HG03442 (cell line): ENCODE measurements around the gene PIP5K1C.
"Not testable (repeated sequence)": the region's sequence is repeated elsewhere in the genome, so short reads cannot be mapped to it uniquely, and the experiment has no call there.

ENCODE experiments used
- ATAC-seq: cut with Tn5 transposase; IDR thresholded peaks from one replicate; pipeline ENCODE4 v1.9.1; 2021; ENCODE audit warnings: mild to moderate bottlenecking, moderate library complexity; ENCODE audit not compliant: unreplicated experiment

PIP5K1C gene

GRCh38 chr19:3628766-3629165 lies 71.5 kb downstream of the PIP5K1C start:
- not testable (repeated sequence) for ATAC-seq

- no peak for ATAC-seq
These were observed 72.9 kb downstream of the PIP5K1C start for GRCh38 chr19:3627351-3627723.

GRCh38 chr19:3626473-3627350 lies 73.6 kb downstream of the PIP5K1C start, which contains the start of gene CACTIN:
TSS of gene CACTIN (minus strand) at chr19:3626790. CDS start at chr19:3626762, 28 bp downstream.
- peak; percentile 87 for ATAC-seq

GRCh38 chr19:3625996-3626472 lies 74.2 kb downstream of the PIP5K1C start:
- no peak for ATAC-seq

GRCh38 chr19:3623716-3624115 lies 76.6 kb downstream of the PIP5K1C start:
- ATAC-seq = no peak

GRCh38 chr19:3622224-3622623 lies 78.0 kb downstream of the PIP5K1C start:
- ATAC-seq = no peak

GRCh38 chr19:3621689-3622088 lies 78.6 kb downstream of the PIP5K1C start:
- no peak for ATAC-seq

- no peak for ATAC-seq
These were observed 79.3 kb downstream of the PIP5K1C start for GRCh38 chr19:3620817-3621547.

GRCh38 chr19:3620145-3620816 lies 80.0 kb downstream of the PIP5K1C start:
- ATAC-seq = no peak

GRCh38 chr19:3619631-3620012 lies 80.6 kb downstream of the PIP5K1C start:
- ATAC-seq = no peak

- ATAC-seq = no peak
These were observed 81.2 kb downstream of the PIP5K1C start for GRCh38 chr19:3618811-3619630.

- no peak for ATAC-seq
These were observed 82.0 kb downstream of the PIP5K1C start for GRCh38 chr19:3618144-3618810.

- ATAC-seq = no peak
These were observed 82.8 kb downstream of the PIP5K1C start for GRCh38 chr19:3617463-3617862.

- no peak for ATAC-seq
These were observed 84.6 kb downstream of the PIP5K1C start for GRCh38 chr19:3615524-3616135.

- ATAC-seq = no peak
These were observed 85.3 kb downstream of the PIP5K1C start for GRCh38 chr19:3614858-3615505.

GRCh38 chr19:3613818-3614661 lies 86.2 kb downstream of the PIP5K1C start:
- no peak for ATAC-seq

GRCh38 chr19:3612901-3613741 lies 87.1 kb downstream of the PIP5K1C start:
- no peak for ATAC-seq
